GM21786 (cell line): ENCODE results near the gene ALKAL2.
A peak's percentile ranks its signal among the peaks of the same experiment; 100 is the strongest.
"Not testable (repeated sequence)": the region's sequence is repeated elsewhere in the genome, so short reads cannot be mapped to it uniquely, and the experiment has no call there.

Experiments
- ATAC-seq: cut with Tn5 transposase; IDR thresholded peaks from one replicate; pipeline ENCODE4 v1.9.1; 2021; ENCODE audit not compliant: unreplicated experiment

The ALKAL2 gene, protein sequence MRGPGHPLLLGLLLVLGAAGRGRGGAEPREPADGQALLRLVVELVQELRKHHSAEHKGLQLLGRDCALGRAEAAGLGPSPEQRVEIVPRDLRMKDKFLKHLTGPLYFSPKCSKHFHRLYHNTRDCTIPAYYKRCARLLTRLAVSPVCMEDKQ

GRCh38 chr2:287911-288757 lies at the start of gene ALKAL2:
Gene ALKAL2, minus strand, starts transcription at chr2:288091. Its CDS starts 256 bp downstream, at chr2:287835.
- ATAC-seq, result no peak

DNA sequence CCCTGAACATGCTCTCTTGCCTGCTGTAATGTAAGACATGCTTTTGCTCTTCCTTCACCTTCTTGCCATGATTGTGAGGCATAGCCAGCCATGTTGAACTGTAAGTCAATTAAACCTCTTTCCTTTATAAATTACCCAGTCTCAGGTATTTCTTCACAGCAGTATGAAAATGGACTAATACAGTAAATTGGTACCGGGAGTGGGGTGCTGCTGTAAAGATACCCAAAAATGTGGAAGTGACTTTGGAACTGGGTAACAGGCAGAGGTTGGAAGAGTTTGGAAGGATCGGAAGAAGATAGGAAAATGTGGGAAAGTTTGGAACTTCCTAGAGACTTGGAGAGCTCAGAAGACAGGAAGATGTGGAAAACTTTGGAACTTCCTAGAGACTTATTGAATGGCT lies 49.1 kb upstream of the ALKAL2 start:
- ATAC-seq, result not testable (repeated sequence)

DNA sequence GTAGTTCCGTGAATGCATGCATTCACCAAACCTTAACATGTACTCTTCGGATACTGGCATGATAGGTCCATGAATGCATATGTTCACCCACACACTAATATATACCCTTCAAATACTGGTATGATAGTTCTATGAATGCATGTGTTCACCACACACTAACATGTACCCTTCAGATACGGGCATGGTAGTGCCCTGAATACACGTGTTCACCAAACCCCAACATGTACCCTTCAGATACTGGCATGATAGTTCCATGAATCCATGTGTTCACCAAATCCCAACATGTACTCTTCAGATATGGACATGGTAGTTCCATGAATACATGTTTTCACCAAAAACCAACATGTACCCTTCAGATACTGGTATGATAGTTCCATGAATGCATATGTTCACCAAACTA lies 48.5 kb upstream of the ALKAL2 start:
- no peak for ATAC-seq

DNA sequence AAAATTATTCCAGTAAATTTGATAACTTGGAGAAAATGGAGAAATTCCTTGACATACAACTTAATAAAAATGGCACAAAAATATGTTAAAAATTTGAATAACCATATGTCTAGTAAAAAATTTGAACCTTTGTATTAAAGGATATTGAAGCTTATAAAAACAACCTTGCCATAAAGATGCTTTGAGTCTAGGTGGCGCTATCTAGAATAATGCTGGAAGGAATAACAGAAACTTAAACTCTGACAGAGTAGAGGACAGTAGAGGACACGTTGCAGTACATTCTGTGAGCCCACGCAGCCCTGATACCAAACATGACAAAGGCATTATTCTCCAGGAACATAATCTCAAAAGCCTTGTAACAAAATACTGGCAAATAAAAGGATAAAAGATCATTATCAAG lies 44.7 kb upstream of the ALKAL2 start:
- ATAC-seq, result no peak

GRCh38 chr2:328761-329160 lies 40.9 kb upstream of the ALKAL2 start:
- ATAC-seq, result no peak

- no peak for ATAC-seq
These were observed 35.1 kb upstream of the ALKAL2 start for GRCh38 chr2:323035-323434.

- no peak for ATAC-seq
These were observed 34.4 kb upstream of the ALKAL2 start for GRCh38 chr2:322326-322725.

DNA sequence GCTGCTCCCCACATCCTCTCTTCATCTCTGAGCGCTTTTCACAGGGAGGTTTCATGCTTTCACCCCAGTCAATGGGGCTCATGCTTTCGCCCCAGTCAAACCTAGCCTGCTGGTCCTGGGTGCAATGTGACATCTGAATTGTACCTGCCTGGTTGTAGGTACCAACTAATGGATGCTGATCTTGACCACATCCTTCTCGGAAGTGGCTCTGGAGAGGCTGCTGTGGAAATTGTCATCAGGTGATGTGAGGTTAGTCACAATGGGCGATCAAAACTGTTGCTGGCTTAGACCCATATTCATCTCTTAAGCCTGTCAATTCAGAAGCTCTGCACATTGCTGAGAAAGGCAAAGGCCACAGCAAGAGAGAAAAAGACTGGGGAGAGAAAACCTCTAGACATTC lies 32.7 kb upstream of the ALKAL2 start:
- ATAC-seq, result no peak

DNA sequence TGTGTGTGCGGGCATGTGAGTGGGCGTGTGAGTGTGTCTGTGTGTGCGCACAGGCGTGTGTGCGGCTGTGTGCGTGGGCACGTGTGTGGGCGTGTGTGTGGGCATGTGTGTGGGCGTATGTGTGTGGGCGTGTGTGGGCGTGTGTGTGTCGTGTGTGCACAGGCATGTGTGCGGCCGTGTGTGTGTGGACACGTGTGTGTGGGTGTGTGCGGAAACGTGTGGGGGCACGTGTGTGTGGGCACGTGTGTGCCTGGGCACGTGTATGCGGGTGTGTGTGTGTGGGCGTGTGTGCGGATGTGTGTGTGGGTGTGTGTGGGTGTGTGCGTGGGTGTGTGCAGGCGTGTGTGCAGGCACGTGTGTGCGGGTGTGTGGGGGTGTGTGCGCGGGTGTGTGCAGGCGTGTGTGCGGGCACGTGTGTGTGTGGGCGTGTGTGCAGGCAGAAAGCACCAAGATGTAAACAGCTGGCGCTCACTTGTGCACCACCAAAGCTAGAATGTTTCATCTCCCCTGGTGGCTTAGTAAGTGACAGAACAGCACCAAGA lies 31.2 kb upstream of the ALKAL2 start:
- no peak for ATAC-seq

DNA sequence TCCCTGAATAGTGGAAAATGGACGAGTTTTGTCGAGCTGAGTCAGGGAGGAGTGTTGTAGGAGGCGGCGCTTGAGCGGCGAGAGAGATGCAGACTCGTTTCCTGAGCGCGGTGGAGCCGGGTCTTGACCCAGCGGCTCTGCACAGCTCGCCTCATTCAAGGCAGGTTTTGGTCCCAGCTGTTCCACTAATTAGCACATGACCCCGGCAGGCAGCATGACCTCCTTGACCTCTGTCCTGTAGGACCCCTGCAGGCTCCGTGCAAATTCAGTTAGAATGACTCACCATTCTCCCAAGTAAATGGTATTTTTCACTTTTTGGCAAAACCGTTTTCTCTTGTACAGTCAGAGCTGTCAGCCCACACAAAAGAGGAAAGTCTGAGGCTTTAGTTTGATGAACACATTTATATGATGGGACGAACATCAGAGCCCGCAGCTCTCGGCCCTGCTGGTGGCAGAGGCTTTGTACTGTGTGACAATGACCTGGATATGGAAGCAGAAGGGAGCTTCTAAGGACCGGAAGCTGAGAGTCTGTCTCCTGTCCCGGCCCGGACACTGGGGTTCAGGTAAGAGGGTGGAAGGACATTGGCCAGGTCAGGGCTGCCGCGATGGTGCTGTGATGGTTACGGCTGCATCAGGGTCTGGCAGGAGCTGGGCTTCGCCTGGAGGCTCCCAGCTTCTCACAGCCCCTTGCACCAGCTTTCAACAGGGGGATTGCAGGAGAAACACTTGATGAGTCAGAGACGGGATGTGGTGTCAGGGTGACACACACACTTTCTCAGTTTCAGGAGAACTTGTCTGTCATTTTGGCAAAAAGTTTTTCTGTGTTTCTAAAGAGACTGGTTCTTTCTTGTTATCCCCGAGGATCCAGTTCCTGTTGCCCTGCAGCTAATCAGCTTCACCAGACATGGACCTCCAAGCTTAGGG lies 29.9 kb upstream of the ALKAL2 start:
- peak; percentile 62 for ATAC-seq

DNA sequence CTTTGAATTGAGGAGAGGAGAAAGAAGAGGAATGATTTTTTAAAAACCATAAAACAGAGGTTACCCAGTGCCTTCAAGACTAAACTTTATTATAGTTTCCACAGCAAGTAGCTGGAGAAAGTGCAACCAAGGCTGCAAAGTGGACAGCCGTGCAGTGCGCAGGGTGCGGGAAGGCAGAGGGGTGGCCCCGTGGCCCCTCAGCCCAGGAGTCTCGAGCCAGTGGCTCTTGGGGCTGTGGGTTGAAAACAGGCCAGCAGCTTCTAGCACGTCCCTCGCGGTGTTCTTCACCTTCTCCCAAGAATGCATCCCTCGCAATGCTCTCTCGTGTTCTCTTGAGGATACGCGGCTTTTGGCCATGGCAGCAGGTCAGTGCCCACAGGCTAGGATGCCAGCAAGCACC lies 28.5 kb upstream of the ALKAL2 start:
- no peak for ATAC-seq

DNA sequence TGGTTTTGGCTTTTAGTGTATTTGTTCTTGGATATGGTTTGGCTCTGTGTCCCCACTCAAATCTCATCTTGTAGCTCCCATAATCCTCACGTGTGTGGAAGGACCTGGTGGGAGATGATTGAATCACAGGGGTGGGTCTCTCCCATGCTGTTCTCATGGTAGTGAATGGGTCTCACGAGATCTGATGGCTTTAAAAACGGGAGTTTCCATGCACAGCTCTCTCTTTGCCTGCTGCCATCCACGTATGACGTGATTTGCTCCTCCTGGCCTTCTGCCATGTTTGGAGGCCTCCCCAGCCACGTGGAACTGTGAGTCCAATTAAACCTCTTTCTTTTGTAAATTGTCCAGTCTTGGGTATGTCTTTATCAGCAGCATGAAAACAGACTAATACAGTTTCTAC lies 28.0 kb upstream of the ALKAL2 start:
- ATAC-seq, result not testable (repeated sequence)

DNA sequence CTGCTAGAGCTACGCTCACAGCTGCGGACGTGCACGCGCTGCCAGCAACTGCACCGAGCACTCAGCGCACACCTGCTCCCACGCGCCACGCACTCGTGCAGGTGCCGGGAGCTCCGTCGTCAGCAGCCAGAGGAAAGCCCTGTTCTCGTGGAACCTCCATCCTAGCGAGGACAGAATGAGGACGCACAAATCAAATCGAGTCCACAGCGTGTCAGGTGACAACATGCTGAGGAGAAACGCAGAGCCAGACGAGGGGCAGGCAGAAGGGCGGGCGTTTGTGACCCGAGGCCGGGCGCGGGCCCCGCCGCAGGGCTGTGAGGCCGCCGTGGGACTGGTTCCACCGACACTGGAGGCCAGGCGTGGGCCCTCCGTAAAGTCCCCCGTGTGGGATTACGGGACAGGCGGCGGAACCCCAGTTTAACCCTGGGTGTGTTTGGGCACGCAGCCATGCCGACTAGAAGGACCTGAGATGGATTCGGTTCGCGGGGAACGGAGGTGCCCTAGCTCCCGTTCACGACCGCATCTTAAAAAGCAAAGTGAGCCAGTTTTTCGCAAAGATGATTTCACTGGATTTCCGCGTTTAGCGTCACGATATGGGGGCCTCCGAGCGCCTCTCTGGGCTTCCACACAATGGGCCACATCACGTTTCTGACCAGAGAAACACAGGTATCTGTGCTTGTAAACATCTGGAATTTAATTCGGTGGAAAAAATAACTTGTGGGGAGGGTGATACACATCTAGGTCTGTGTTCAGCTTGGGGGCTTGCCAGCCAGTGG lies 26.9 kb upstream of the ALKAL2 start:
- no peak for ATAC-seq

DNA sequence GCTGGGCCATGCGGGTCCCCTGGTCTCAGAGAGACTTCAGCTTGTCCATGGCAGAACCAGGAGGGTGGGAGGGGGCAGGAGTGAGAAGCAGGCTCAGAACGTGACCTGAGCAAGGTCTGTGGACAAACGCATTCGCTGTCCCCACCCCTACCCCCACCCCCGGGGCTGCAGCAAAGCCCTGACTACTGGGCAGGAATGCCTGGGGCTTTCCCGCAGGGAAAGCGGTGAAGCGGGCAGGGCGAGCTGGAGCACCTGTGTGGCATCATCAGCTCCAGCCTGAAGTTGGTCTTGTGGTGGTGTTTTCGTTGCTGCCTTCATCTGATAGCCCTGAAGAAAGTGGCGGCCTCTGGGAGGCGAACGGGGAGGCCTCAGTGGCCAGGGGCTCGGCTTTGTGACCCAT lies 26.1 kb upstream of the ALKAL2 start:
- ATAC-seq, result no peak

GRCh38 chr2:310994-311393 lies 23.1 kb upstream of the ALKAL2 start:
- ATAC-seq, result no peak

GRCh38 chr2:309954-310510 lies 22.1 kb upstream of the ALKAL2 start:
- ATAC-seq, result no peak

DNA sequence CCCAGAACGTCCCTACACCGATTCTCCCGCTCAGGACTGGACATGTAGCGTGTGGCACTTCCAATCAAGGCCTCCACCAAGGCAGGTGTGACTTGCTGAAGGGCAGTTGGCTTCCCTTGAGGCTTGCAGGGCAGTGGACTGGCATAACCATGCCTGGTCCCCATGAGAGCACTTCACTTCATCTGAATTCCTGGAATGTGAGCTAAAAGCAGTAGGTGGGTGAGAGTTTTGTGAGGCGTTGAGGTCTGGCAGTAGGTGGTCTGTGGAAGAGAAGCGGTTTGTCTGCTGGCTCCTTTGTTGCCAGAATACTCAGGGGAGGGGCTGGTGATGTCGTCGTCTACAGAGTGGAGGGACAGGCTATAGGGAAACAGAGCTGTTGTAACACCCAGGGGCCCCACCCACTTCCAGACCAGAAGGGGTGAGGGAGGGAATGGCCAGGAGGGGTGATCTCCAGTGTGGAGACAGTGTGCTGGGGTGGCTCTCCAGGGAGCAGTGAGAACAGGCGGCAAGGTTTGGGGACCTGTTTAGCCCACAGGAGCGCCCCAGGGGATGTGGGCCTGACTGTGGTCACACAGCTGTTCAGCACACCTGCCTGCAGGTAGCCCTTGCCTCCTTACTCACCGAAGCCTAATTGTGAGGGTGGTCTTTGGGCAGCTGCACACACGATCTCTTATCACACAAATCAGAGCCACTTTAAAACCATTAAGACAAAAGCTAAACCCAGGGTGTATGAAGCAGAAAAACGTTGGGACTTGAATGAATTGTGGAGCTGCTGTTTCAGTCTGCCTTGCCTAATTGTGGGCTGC lies 21.5 kb upstream of the ALKAL2 start:
- no peak for ATAC-seq

DNA sequence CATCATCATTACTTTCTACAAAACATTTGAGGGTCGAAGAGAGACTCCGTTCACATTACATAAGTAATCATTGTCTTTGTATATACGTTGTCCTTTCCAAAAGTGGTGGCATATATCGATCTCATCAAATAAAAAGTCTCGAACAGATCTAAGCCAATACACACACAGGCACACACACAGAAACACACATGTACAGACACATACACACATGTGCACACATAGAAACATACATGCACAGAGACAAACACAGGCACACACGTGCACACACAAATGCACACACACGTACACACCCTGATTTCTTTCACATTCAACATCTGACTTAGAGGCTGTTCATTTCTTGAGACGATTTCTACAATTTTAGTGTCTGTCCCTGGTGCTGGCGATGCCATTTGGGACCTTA lies 17.5 kb upstream of the ALKAL2 start:
- ATAC-seq, result no peak

DNA sequence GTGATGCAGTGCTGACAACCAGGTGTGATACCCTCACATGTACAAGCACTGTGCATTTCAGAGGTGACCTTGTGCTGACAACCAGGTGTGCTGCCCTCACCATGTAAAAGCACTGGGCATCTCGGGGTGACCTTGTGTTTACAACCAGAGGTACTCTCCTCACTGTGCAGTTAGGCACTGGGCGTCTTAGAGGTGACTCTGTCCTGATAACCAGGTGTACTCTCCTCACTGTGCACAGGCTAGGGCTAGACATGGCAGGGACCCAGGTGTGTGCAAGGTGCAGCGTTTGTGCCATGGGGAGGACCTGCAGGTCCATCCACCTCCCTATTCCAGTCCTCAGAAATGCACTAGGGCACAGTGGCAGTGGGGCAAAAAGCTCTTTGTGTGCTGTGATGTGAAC lies 8.5 kb upstream of the ALKAL2 start:
- no peak for ATAC-seq

DNA sequence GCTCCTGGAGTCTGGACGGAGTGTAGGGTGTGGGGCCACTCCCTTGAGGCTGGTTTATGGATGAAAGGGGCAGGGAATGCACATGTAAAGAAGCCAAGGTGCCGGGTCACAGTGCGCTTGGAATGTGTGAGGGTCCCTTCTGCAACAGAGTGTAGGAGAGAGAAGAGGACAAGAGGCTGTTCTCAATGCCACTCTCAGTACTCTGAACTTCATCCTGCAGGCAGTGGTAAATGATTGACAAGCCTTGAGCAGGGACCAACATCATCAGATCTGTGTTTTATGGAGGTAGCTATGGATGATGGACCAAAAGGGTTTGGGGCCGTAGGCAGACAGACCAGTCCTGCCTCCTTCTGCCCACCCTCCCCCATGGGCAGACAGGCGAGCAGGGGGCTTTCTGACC lies 7.2 kb upstream of the ALKAL2 start:
- ATAC-seq, result no peak
